Lung microvascular endothelial cell (primary cell): Measurements from ENCODE around the gene USP5. TPM values are rescaled to one million over a fixed set of nuclear protein-coding genes. Genes with fewer than 3 reads are reported as not detected.

Source experiments
- DNase-seq, 2 donors: peaks; one replicate each; pipeline versions ENCODE4 v3.0.0 to v3.0.0-alpha.2; 2010; ENCODE audit warnings: low read depth in 2 of 2
- total RNA-seq: library from RNA; depleted of rRNA; stranded (reverse); fragments of >200 nt; gene quantifications from 2 replicates; pipeline ENCODE4 v1.2.1, GENCODE V29; 2014

USP5 gene, protein sequence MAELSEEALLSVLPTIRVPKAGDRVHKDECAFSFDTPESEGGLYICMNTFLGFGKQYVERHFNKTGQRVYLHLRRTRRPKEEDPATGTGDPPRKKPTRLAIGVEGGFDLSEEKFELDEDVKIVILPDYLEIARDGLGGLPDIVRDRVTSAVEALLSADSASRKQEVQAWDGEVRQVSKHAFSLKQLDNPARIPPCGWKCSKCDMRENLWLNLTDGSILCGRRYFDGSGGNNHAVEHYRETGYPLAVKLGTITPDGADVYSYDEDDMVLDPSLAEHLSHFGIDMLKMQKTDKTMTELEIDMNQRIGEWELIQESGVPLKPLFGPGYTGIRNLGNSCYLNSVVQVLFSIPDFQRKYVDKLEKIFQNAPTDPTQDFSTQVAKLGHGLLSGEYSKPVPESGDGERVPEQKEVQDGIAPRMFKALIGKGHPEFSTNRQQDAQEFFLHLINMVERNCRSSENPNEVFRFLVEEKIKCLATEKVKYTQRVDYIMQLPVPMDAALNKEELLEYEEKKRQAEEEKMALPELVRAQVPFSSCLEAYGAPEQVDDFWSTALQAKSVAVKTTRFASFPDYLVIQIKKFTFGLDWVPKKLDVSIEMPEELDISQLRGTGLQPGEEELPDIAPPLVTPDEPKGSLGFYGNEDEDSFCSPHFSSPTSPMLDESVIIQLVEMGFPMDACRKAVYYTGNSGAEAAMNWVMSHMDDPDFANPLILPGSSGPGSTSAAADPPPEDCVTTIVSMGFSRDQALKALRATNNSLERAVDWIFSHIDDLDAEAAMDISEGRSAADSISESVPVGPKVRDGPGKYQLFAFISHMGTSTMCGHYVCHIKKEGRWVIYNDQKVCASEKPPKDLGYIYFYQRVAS
- total RNA-seq, result 57.9 and 59.9 TPM in 2 replicates

DNA sequence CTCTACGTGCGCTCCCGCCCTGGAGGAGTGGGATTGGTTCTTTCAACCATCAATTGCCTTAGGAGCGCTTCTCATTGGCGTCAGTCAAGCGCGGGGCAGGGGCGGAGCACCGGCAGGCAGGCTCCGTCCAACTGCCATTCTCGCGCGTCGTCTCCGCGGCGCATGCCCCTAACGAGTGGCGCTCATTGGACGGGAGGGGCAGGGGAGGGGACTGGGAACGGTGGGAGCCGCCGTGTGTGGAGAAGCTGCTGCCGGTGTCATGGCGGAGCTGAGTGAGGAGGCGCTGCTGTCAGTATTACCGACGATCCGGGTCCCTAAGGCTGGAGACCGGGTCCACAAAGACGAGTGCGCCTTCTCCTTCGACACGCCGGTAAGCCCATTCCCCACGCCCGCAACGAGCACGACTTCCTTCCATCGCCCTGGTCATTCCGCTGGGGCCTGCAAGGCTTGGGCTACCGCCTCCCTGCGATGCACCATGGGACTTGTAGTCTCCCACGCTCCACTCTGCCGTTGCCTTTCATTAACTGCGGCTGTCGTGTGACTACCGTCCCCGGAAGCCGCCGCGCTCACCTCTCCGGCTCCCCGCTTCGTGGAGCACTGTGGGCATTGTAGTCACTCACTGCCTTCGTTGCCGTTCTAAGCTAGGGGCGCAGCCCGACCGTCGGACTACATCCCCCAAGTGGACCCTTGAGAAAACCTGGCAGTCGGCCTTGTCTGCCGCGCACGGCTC, at the start of gene USP5:
Gene USP5 (plus strand): TSS at position 230 of the 730 bp plus-strand sequence. CDS start 30 bp downstream, at position 260.
- peak; percentile 100 for DNase-seq

DNA sequence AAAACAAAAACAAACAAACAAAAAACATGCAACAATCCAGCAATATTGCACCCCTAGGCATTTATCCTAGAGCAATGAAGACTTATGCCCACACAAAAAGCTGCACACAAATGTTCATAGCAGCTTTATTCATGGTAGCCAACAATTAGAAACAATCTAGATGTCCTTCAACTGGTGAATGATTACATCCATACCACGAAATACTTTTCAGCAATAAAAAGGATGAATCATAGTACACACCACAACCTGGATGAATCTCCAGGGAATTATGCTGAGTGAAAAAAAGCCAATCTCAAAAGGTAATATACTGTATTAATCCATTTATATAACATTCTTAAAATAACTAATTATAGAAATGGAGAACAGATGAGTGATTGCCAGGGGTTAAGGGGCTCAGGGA, 44.8 kb upstream of the USP5 start:
- DNase-seq, result no peak

DNA sequence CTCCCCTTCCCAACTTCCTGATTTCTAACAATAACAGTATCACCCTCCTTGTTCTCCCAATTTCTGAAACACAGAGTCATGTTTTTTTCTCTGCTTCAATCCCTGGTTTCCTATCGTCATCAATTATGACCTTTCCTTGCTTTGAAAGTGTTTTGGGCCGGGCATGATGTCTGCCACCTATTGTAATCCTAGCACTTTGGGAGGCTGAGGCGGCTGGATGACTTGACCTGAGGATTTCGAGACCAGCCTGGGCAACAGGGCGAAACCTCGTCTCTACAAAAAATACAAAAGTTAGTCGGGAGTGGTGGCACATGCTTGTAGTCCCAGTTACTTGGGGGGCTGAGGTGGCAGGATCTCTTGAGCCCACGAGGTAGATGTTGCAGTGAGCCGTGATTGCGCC, 42.9 kb upstream of the USP5 start:
- DNase-seq, result no peak

DNA sequence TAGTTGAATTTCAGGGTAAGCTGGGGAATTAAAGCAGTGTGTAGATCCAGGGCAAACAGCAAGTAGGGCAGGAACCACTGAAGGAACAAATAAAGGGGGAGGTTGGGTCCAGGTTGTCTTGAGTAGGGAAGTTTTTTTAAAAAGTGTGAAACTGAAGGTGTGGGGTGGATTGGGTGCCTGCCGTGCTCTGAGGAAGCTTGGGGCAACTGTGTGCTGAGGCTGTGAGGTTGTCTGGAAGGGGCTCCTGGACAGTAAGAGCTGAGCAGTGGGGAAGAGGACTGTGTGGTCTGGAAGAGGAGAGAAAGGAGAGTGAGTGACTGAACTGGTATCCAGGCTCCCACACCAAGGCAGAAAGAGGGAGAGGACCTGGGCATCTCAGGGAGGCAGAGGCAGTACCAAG, 41.2 kb upstream of the USP5 start:
- DNase-seq, result no peak

DNA sequence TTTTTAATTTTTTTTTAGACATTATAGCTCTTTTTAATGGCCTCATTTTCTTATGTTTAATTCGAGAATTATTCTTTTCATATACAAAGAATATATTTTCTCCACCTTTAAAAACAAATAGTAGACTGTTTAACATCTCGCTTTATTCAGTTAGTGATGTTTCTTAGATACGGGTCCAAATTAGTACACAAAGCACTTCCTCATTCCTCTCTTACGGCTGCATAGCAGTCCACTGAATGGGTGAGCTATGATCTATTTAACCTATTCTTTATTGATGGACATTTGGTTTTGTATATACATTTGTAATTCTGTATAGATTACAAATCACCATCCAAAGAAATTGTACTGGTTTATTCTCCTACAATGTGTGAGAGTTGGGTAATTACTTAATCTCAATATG, 38.6 kb upstream of the USP5 start:
- no peak for DNase-seq

DNA sequence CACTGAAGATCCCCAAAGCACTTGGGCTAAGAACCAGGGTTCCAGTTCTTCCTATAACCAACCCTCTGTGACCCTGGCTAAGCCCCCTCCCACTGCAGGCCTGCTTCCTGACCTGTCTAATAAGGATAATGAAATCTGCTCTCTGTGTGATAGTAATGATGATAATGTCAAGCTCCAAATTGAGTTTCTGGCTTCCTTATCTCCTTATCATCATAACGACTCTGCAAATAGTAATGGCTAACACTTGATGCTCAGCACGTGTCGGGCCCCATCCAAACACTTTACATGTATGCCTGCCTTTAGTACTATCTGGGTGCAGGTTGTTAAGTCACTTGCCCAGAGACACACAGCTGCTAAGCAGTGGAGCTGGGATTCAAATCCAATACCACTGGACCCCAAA, 35.4 kb upstream of the USP5 start:
- no peak for DNase-seq

DNA sequence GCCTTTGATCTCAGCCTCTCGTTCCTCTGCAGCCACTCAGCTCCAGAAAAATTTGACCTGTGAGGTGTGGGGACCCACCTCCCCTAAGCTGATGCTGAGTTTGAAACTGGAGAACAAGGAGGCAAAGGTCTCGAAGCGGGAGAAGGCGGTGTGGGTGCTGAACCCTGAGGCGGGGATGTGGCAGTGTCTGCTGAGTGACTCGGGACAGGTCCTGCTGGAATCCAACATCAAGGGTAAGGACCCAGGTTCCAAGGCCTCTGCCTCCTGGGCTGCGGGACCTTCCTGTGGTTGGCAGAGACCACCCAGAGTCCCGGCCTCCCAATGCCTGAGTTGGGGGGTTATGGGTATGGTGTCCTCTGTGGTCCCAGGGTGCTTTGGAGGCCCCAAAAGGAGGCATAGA, 34.9 kb upstream of the USP5 start:
- no peak for DNase-seq

DNA sequence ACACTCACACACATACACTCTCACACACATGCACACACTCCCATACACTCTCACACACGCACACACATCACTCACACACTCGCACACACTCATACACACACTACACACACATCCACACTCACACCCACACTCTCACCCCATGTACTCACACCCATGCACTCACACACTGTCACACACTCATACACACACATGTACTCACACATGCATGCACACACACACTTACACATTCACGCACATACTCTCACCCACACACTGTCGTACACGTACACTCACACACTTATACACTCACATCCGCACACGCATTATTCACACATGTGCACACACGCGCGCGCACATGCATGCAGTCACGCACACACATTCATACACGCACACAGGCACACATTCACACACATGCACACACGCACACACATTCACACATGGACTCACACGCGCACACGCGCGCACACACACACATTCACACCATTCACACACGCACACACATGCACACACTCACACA, 34.2 kb upstream of the USP5 start:
- DNase-seq, result no peak

DNA sequence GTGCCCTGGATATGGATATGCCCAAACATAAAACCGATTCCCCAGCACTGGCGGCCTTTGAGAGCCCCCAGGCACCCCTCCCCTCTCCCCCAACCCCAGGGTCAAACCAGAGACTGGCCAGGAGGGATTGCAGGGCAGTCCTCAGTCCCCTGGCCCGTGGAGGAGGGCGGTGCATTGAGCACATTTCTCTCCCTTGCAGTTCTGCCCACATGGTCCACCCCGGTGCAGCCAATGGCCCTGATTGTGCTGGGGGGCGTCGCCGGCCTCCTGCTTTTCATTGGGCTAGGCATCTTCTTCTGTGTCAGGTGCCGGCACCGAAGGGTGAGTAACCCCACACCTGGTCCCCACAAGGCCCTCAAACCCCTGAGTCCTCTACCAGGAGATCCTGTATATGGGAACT, 33.7 kb upstream of the USP5 start:
- DNase-seq, result no peak

DNA sequence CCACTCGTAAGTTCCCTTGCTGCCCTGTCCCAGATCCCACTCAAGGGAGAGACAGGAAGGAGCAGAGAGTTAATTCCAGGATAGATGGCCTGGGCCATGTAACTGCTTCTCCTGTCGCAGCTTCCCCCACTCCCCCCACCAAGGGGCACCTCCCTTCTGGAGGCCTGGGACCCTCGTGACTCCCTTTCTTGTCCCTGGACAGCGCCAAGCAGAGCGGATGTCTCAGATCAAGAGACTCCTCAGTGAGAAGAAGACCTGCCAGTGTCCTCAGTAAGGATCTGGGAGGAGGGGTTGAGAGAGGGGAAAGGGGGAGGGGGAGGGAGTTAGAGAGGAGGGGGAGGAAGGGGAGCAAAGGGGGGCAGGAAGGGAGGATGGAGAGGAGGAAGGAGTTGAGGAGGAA, 33.3 kb upstream of the USP5 start:
- DNase-seq, result no peak

DNA sequence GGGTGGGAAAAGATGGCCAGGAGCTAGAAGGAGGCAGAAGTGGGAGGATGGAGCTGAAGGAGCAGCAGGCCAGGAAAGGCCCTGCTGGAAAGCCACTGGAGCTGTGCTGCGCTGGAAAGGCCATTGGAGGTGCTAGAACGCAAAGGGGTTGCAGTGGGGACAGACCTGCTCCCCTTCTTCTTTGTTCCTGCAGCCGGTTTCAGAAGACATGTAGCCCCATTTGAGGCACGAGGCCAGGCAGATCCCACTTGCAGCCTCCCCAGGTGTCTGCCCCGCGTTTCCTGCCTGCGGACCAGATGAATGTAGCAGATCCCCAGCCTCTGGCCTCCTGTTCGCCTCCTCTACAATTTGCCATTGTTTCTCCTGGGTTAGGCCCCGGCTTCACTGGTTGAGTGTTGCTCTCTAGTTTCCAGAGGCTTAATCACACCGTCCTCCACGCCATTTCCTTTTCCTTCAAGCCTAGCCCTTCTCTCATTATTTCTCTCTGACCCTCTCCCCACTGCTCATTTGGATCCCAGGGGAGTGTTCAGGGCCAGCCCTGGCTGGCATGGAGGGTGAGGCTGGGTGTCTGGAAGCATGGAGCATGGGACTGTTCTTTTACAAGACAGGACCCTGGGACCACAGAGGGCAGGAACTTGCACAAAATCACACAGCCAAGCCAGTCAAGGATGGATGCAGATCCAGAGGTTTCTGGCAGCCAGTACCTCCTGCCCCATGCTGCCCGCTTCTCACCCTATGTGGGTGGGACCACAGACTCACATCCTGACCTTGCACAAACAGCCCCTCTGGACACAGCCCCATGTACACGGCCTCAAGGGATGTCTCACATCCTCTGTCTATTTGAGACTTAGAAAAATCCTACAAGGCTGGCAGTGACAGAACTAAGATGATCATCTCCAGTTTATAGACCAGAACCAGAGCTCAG, 32.6 kb upstream of the USP5 start:
- peak in 1 of 2 donors; percentile 40 for DNase-seq

DNA sequence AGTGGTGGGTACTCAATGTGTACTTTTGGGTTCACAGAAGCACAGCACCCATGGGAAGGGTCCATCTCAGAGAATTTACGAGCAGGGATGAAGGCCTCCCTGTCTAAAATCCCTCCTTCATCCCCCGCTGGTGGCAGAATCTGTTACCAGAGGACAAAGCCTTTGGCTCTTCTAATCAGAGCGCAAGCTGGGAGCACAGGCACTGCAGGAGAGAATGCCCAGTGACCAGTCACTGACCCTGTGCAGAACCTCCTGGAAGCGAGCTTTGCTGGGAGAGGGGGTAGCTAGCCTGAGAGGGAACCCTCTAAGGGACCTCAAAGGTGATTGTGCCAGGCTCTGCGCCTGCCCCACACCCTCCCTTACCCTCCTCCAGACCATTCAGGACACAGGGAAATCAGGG, 31.8 kb upstream of the USP5 start:
- no peak for DNase-seq

DNA sequence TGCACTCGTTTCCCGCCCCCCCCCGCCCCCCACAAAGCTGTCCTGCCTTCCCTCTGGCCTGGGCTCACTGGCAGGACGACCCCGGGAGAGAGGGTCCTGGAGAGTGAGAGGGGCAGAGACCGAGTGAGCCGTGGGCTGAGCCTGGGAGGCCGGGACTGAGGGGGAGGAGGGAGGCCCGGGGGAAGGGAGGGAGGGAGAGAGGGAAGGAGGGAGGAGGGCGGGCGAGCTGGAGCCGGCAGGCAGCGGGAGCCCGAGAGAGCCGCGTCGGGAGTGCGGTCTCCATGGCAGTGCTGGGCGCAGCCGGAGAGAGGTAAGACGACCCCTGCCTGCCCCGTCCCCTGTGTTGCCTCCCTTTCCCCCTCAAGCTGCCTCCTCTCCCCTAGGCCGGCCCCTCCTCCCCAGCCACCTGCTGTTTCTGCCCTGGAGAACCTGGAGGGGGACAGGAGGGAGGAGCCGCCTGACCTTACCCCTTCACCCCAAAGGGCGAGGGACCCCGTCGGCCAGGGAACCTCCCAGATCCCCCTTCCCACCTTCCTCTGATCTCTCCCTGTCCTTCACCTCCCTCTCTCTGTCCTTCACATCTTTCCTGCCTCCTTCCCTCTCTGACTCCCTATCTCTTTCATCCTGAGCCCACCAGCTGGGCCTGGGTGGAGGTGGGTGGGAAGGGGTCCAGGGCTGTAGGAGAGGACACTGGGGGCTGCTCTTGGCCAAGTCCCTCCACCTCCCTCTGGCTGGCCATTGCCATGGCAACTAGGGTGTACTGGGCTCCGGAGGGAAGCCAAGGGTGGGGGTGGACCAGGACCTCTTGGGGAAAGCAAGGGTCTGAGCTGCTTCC, 30.1 kb upstream of the USP5 start, which contains the start of gene GPR162:
Gene GPR162 (plus strand): TSS at position 231 of the 835 bp plus-strand sequence. CDS start 2,078 bp downstream, outside the sequence.
- peak; percentile 44 to 47 for DNase-seq

DNA sequence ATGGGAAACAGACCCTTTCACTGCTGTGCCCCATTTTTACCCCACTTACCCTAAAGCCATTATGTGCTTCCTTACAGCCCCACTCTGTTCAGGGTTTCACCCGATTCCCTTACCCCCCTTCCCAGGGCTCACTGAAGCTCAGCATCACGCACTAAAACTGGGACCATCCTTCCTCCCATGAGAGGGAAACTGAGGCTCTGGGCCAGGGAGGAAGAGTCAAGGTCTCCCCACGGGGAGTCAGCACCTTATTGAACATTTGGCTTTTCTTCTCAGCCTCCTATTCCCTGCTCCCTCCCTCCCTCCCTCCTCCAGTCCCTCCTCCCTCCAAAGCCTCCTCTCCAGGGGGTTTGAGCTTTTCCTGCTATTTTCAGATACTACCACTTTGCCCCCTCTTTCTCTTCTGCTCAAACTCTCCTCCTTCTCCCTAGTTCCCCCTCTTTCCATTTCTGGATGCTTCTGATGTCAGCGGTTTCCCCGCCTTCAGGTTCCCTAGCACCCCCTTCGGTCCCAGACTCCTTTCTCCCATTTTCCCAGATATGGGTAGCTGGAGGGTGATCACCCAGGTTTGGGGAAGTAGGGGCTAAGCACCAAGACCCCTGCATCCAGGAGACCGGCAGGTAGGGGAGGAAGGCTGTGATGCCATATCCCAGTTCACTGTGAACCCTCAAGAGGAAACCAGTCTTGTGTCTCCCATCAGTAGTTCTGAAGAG, 29.4 kb upstream of the USP5 start:
- DNase-seq, result no peak

DNA sequence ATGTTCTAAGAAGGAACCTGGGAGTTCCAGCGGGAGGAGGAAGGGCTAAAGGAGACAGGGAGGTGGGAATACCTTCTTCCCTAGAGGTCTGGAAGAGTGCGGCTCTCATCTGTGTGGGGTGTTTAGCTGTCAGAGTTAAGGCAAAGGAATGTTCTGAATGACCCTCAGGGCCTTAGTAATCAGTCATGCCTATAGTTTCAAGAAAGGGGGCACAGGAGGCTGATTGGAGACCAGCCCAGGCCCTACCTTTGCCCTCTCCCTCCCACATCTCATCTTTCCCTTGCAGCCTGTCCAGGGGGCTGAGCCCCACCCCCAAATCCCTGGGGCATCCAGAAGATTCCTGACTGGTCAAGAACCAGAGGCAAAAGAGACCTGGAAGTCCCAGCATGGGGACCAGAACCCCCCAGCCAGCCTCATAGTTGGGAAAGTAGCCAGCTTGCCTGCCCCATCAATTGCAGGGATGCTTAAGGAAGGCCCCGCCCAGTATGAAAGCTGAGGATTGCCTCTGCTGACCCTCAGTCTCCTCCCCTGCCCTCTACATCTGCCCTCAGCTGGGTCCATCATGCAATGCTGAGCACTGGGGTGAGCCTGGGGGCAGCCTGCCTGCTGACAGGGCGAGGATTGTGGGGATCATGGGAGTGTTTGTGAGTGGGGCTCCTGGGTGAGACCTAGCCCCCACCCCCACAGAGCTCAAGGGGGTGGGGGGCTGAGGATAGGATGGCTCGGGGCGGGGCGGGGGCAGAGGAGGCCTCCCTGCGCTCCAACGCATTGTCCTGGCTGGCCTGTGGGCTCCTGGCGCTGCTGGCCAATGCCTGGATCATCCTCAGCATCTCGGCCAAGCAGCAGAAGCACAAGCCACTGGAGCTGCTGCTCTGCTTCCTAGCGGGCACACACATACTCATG, 28.5 kb upstream of the USP5 start:
- DNase-seq, result no peak

DNA sequence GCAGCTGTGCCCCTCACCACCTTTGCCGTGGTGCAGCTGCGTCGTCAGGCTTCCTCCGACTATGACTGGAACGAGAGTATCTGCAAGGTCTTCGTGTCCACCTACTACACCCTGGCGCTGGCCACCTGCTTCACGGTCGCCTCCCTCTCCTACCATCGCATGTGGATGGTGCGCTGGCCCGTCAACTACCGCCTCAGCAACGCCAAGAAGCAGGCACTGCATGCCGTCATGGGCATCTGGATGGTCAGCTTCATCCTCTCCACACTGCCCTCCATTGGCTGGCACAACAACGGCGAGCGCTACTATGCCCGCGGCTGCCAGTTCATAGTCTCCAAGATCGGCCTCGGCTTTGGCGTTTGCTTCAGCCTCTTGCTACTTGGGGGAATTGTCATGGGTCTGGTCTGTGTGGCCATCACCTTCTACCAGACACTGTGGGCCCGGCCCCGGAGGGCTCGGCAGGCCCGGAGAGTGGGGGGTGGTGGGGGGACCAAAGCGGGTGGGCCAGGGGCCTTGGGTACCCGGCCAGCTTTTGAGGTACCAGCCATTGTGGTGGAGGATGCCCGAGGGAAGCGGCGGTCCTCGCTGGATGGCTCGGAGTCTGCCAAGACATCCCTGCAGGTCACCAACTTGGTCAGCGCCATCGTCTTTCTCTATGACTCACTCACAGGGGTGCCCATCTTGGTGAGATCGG, 27.7 kb upstream of the USP5 start:
- no peak for DNase-seq

DNA sequence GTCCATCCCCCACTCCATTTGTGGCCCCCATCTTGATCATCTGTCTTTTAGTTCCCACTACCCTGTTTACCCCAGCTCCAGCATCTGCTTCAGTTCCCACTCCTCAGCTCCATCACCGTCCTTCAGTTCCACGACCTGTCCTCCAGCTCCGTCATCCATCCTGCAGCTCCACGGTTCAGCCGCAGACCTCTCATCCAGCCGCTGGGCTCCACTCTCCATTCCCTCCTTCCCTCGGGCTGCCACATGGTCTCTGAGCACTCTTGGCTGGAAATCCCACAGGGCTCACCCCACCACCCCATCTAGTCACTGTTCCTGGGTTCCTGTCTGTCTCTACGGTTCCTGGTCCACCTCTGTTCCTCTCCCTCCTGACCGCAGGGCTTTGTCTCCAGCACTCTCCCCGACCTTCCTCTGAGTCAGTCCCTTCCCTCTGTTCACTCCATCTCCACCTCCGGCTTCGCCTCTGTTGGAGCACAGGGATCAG, 27.0 kb upstream of the USP5 start:
- peak in 1 of 2 donors; percentile 80 for DNase-seq
